Suprapubic skin (tissue), 3 donors: ENCODE results near the gene FBXL20.

Experiments used
- CTCF ChIP-seq, 2 donors: fragments of 200-600 bp in 1 of 2; fragments of 450-650 bp in 1 of 2; sonication (generic) in 1 of 2; IDR thresholded peaks; one replicate each; pipeline ENCODE4 v1.5.1; 2016 to 2019; ENCODE audit warnings: antibody characterized with exemption in 2 of 2, mild to moderate bottlenecking in 1 of 2, moderate library complexity in 1 of 2
- EP300 ChIP-seq: sonication (generic); formaldehyde crosslinking; IDR thresholded peaks from one replicate; pipeline ENCODE4 v1.6.1; 2017; ENCODE audit warnings: antibody characterized with exemption
- POLR2A ChIP-seq, 2 donors: fragments of 450-650 bp; IDR thresholded peaks; one replicate each; pipeline ENCODE4 v1.6.1; 2017; ENCODE audit warnings: antibody characterized with exemption in 2 of 2, mild to moderate bottlenecking in 2 of 2, moderate library complexity in 2 of 2

- TF ChIP-seq CTCF (IDR thresholded peaks at IDR 0.05) (no peak), EP300 (no peak), POLR2A (IDR thresholded peaks at IDR 0.05) (no peak)
Observed at GRCh38 chr17:39225308-39225958, 176.0 kb downstream of the FBXL20 start, which contains the start of gene STAC2.
